IgD-negative memory B cell (primary cell): Measurements from ENCODE around the gene EPN1. TPM values are rescaled to one million over a fixed set of nuclear protein-coding genes. Genes with fewer than 3 reads are reported as not detected.

Experiments used
- H3K27ac Mint-ChIP-seq, 3 donors: one replicate each; pipeline ENCODE4 v1.8.0; 2020 to 2022; ENCODE audit warnings: mild to moderate bottlenecking in 3 of 3, mixed read lengths in 3 of 3, moderate library complexity in 1 of 3
- H3K27me3 Mint-ChIP-seq: one replicate; pipeline ENCODE4 v1.8.0; 2021; ENCODE audit warnings: mixed read lengths
- H3K36me3 Mint-ChIP-seq: one replicate; pipeline ENCODE4 v1.8.0; 2020; ENCODE audit warnings: mild to moderate bottlenecking, mixed read lengths
- H3K4me1 Mint-ChIP-seq, 3 donors: one replicate each; pipeline ENCODE4 v1.8.0; 2020 to 2022; ENCODE audit warnings: mixed read lengths in 3 of 3, mild to moderate bottlenecking in 1 of 3
- H3K4me3 Mint-ChIP-seq, 4 donors: one replicate each; pipeline ENCODE4 v1.8.0; 2020 to 2022; ENCODE audit warnings: mild to moderate bottlenecking in 4 of 4, mixed read lengths in 4 of 4, moderate library complexity in 3 of 4
- H3K9me3 Mint-ChIP-seq, 3 donors: one replicate each; pipeline ENCODE4 v1.8.0; 2020 to 2021; ENCODE audit warnings: mixed read lengths in 3 of 3, mild to moderate bottlenecking in 1 of 3
- polyA plus RNA-seq: library from polyadenylated mRNA; unstranded; fragments of 300-500 nt; fragmentation: Illumina TruSeq; gene quantifications from one replicate; pipeline ENCODE4 v1.2.3, GENCODE V29; 2021

Gene EPN1
- polyA plus RNA-seq, 1 donor from 2014 or later = 29.9 TPM

- Mint-ChIP-seq H3K27me3 (no peaks in the 10 kb centered on the region), H3K9me3 (no peaks in the 10 kb centered on the region), H3K27ac (peak overlapping the region in 2 of 3 donors; percentile 46 to 47), H3K4me1 (peaks cover 23 to 26% (median 24%) of the 10 kb centered on the region in 3 donors), H3K4me3 (no peak overlapping the region), H3K36me3 (peaks cover 2% of the 10 kb centered on the region)
These were observed 13.2 kb upstream of the EPN1 start for GRCh38 chr19:55661826-55662225.

- Mint-ChIP-seq H3K4me3 (no peak overlapping the region), H3K27me3 (no peaks in the 10 kb centered on the region), H3K4me1 (peaks cover 7 to 15% (median 11%) of the 10 kb centered on the region in 3 donors), H3K36me3 (peaks cover 2% of the 10 kb centered on the region), H3K27ac (peak overlapping the region in 2 of 3 donors; percentile 23 to 37), H3K9me3 (no peaks in the 10 kb centered on the region)
These were observed 11.0 kb upstream of the EPN1 start for GRCh38 chr19:55663846-55664536.

GRCh38 chr19:55666343-55667005 lies 8.6 kb upstream of the EPN1 start:
- Mint-ChIP-seq H3K4me1 (peaks cover 6 to 12% (median 11%) of the 10 kb centered on the region in 3 donors), H3K27ac (peak overlapping the region in 1 of 3 donors; percentile 71), H3K4me3 (no peak overlapping the region), H3K9me3 (no peaks in the 10 kb centered on the region), H3K36me3 (peaks cover 2% of the 10 kb centered on the region), H3K27me3 (no peaks in the 10 kb centered on the region)

- Mint-ChIP-seq H3K27ac (peak overlapping the region in 1 of 3 donors; percentile 71), H3K4me1 (peaks cover 6 to 13% (median 10%) of the 10 kb centered on the region in 3 donors), H3K36me3 (peaks cover 2% of the 10 kb centered on the region), H3K9me3 (no peaks in the 10 kb centered on the region), H3K27me3 (no peaks in the 10 kb centered on the region), H3K4me3 (no peak overlapping the region)
These were observed 8.0 kb upstream of the EPN1 start for GRCh38 chr19:55667006-55667381.

GRCh38 chr19:55667511-55667910 lies 7.5 kb upstream of the EPN1 start:
- Mint-ChIP-seq H3K27me3 (no peaks in the 10 kb centered on the region), H3K36me3 (peaks cover 2% of the 10 kb centered on the region), H3K9me3 (no peaks in the 10 kb centered on the region), H3K4me1 (peaks cover 10 to 16% (median 13%) of the 10 kb centered on the region in 3 donors), H3K4me3 (no peak overlapping the region), H3K27ac (peak overlapping the region in 1 of 3 donors; percentile 71)

- peaks cover 6 to 13% (median 10%) of the 10 kb centered on the region in 3 donors for H3K4me1 Mint-ChIP-seq
These were observed 7.1 kb upstream of the EPN1 start for GRCh38 chr19:55667958-55668357.

GRCh38 chr19:55668603-55669348 lies 6.2 kb upstream of the EPN1 start:
- H3K4me1 Mint-ChIP-seq = peaks cover 4 to 13% (median 10%) of the 10 kb centered on the region in 3 donors
- no peaks in the 10 kb centered on the region for H3K27me3 Mint-ChIP-seq
- no peaks in the 10 kb centered on the region for H3K36me3 Mint-ChIP-seq
- H3K27ac Mint-ChIP-seq = peak overlapping the region in 1 of 3 donors; percentile 65
- no peak overlapping the region for H3K4me3 Mint-ChIP-seq
- no peaks in the 10 kb centered on the region for H3K9me3 Mint-ChIP-seq

More at GRCh38 chr19:55667958-55668357, 7.1 kb upstream of the EPN1 start:
- Mint-ChIP-seq H3K36me3 (no peaks in the 10 kb centered on the region), H3K27me3 (no peaks in the 10 kb centered on the region), H3K4me3 (no peak overlapping the region), H3K27ac (peak overlapping the region in 2 of 3 donors; percentile 25 to 76), H3K9me3 (no peaks in the 10 kb centered on the region)

GRCh38 chr19:55669418-55670279 lies 5.4 kb upstream of the EPN1 start:
- Mint-ChIP-seq H3K4me1 (peaks cover 4 to 15% (median 10%) of the 10 kb centered on the region in 3 donors), H3K27me3 (no peaks in the 10 kb centered on the region), H3K36me3 (no peaks in the 10 kb centered on the region), H3K27ac (peak overlapping the region in 1 of 3 donors; percentile 65), H3K4me3 (peak overlapping the region in 1 of 4 donors; percentile 57), H3K9me3 (no peaks in the 10 kb centered on the region)

- no peaks in the 10 kb centered on the region for H3K27me3 Mint-ChIP-seq
- peaks cover 6 to 15% (median 10%) of the 10 kb centered on the region in 3 donors for H3K4me1 Mint-ChIP-seq
- peak overlapping the region in 2 of 3 donors; percentile 18 to 82 for H3K27ac Mint-ChIP-seq
- no peaks in the 10 kb centered on the region for H3K36me3 Mint-ChIP-seq
- no peaks in the 10 kb centered on the region for H3K9me3 Mint-ChIP-seq
- H3K4me3 Mint-ChIP-seq = peak overlapping the region in 2 of 4 donors; percentile 57 to 69
These were observed 4.6 kb upstream of the EPN1 start for GRCh38 chr19:55670280-55671053.

GRCh38 chr19:55671054-55671378 lies 4.0 kb upstream of the EPN1 start:
- Mint-ChIP-seq H3K36me3 (no peaks in the 10 kb centered on the region), H3K27me3 (no peaks in the 10 kb centered on the region), H3K4me1 (peaks cover 8 to 17% (median 12%) of the 10 kb centered on the region in 3 donors), H3K9me3 (no peaks in the 10 kb centered on the region), H3K4me3 (peak overlapping the region in 2 of 4 donors; percentile 33 to 44), H3K27ac (peak overlapping the region in 2 of 3 donors; percentile 18 to 82)

GRCh38 chr19:55672418-55672817 lies 2.6 kb upstream of the EPN1 start:
- Mint-ChIP-seq H3K27ac (peak overlapping the region; percentile 17 to 91 (median 62)), H3K4me1 (peaks cover 20 to 30% (median 26%) of the 10 kb centered on the region in 3 donors), H3K36me3 (peaks cover 2% of the 10 kb centered on the region), H3K4me3 (peak overlapping the region in 2 of 4 donors; percentile 58 to 79), H3K9me3 (no peaks in the 10 kb centered on the region), H3K27me3 (no peaks in the 10 kb centered on the region)

- Mint-ChIP-seq H3K4me3 (peak overlapping the region in 3 of 4 donors; percentile 33 to 80 (median 55)), H3K27ac (peak overlapping the region; percentile 87 to 91 (median 90)), H3K36me3 (peaks cover 2% of the 10 kb centered on the region), H3K4me1 (peaks cover 30 to 40% (median 36%) of the 10 kb centered on the region in 3 donors), H3K9me3 (no peaks in the 10 kb centered on the region), H3K27me3 (no peaks in the 10 kb centered on the region)
These were observed 1.6 kb upstream of the EPN1 start for GRCh38 chr19:55673465-55673864.

GRCh38 chr19:55673889-55674288 lies 1.1 kb upstream of the EPN1 start:
- Mint-ChIP-seq H3K27ac (peak overlapping the region; percentile 87 to 91 (median 90)), H3K9me3 (no peaks in the 10 kb centered on the region), H3K4me3 (peak overlapping the region in 3 of 4 donors; percentile 33 to 80 (median 55)), H3K27me3 (no peaks in the 10 kb centered on the region), H3K4me1 (peaks cover 35 to 44% (median 40%) of the 10 kb centered on the region in 3 donors), H3K36me3 (peaks cover 2% of the 10 kb centered on the region)
